B cell (primary cell): Measurements from ENCODE around the gene MAP3K5.

Source experiments
- CTCF ChIP-seq: fragments of 200-600 bp; IDR thresholded peaks from one replicate; pipeline ENCODE4 v1.8.0; 2022; ENCODE audit warnings: antibody characterized with exemption, mild to moderate bottlenecking
- EZH2 ChIP-seq: IDR thresholded peaks from 2 replicates; pipeline ENCODE4 v1.6.1; 2012; ENCODE audit warnings: borderline replicate concordance, low read depth, mild to moderate bottlenecking, moderate library complexity, low read length; ENCODE audit not compliant: insufficient read depth, poor library complexity, severe bottlenecking

- TF ChIP-seq CTCF, result no peak
- TF ChIP-seq EZH2, result no peak
Observed at GRCh38 chr6:136604328-136604825, 187.9 kb downstream of the MAP3K5 start.
